Activated CD4-positive, alpha-beta T cell treated with anti-CD3 and anti-CD28 coated beads, Interleukin-10, Interleukin-2, amounts not matched to agents 100 ng/mL and 50 ng/mL, durations not matched to agents 16 hours and 8 hours (primary cell): ENCODE results near the gene CXCL3.
A peak's percentile ranks its signal among the peaks of the same experiment; 100 is the strongest.

Experiments used
- DNase-seq: peaks from one replicate; pipeline ENCODE4 v3.0.0-alpha.2; 2020

CXCL3 gene

DNA sequence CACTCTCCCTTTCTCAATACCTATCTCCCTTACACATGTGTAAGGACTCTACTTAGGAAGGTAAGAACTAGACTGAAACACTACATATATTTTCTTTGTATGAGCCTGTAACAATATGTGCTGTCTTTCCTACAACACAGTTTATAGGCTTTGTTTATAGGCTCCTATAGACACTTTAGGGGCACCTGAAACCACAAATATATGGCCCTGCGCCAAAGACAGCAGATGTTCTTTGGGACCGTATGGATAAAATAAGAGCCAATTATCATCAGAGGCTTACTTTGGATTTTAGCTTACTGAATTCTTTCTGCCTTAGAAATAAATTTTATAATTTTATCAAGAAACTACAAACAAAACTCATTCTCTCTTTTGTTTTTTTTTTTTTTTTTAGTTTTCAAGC is 16.6 kb upstream of the CXCL3 start:
- DNase-seq = no peak

DNA sequence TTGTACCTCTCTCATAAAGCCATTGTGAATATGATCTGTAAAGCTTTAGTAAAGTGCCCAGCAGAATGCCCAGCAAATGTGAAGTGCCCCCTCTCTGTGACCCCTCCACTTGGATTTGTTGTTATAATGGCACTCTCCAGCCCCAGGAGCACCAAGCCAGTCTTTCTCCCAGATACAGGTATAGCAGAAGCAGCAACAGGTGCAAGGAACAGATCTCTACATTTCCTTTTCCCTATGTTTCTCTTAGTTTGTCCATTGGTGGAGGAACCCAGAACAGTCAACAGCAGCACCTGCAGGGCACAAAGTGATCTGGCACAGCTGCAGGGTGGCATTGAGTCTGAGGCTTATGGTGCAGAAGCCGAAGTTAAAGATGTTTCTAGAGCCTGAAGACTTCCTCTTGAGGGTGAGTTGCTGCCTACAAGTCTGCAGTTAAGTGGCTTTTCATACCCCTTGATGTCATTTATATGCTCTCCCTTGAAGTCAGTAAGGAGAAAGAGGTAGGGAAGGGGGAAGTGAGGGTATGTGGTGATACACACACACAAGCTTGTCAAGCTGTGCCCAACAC is 16.1 kb upstream of the CXCL3 start:
- DNase-seq = no peak

DNA sequence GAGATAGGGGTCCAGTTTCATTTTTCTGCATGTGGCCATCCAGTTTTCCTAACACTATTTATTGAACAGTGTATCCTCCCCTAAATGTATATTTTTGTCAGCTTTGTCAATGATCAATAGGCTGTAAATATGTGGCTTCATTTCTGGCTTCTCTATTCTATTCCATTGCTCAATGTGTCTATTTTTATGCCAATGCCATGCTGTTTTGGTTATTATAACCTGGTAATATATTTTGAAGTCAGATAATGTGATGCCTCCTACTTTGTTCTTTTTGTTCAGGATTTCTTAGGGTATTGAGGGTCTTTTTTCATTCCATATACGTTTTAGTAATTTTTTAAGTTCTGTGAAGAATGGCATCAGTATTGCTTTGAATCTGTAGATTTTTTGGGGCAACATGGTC is 8.7 kb upstream of the CXCL3 start:
- no peak for DNase-seq

DNA sequence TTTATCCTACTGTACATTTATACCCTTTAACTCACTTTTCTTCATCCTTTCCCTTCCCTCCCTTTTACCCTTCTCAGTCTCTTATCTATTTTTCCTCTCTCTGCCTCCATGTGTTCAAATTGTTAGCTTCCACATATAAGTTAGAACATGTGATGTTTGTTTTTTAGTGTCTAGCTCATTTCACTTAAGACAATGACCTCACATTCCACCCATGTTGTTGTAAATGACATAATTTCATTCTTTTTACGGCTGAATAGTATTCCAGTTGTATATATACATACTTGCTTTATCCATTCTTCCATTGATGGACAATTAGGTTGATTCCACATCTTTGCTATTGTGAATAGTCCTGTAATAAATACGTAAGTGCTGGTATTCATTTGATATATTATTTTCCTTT is 7.3 kb upstream of the CXCL3 start:
- DNase-seq = no peak

DNA sequence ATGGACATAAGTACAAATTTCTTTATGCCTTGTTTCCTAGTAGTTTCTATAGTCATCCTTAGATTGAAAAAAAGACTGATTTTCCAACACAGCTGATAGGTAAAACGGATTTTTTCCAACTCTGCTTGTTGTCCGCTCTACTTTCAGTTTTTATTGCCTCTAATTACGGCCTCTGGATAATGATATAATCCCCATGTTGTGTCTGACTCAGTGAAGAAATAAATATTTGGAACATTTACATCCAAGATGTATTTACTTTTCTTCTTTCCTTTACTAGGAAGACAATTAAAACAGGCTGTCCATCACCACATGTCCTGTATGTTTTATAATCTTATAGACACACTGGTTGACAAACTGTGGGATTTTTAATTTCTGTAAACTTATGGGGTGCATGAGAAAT is 6.8 kb upstream of the CXCL3 start:
- DNase-seq = no peak

DNA sequence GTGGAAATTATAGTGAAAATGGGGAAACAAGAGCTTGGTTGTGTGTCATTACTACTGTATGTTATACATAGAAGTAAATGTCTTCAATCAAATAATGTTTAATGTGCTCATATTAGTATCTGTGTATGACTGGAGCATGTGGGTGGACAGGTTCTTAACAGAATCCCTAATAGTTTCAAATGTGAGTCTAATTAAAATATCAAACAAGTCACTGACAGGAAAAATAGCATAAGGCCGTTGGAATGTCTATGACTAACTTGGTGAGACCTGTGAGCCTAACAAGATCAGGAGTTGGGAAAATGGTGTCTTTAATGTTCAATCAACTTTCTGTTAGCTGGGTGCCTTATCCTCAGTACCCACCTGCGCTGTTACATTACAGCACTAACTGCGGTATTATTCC is 6.2 kb upstream of the CXCL3 start:
- DNase-seq = no peak

DNA sequence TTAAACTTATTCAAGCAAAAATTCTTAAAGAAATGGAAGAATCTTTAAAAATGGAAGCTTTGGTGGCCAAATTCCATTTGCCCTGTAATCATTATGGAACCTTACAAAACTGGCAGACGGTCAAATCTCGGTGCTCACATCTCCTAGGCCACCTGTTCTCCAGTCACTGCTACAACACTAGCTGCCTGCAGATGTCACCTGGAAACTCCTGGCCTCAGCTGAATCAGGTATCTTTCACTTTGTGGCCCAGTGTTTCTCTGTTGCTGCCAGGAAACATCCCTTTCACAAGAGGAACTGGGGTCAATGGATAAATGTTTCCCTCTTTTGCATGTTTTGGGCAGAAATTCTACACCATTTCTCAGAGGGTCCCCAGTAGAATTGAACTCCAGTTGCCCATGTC is 4.2 kb upstream of the CXCL3 start:
- no peak for DNase-seq

DNA sequence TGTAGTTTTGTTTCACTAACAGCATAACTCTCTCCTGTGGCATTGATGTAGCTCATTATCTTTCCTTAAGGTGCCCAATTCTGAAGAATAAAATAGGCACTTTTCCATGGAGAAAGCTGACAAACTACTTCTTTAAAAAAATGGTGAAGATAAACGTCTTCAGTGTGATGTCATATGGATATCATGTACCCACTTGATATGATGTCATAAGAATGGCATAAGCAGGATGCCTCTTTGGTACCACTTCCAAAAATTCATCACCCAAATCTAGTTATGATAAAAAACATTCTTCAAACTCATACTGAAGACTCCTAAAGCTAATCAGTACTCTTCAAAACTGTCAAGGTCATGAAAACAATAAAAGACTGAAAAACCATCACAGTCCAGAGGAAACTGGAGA is 2.9 kb upstream of the CXCL3 start:
- DNase-seq = no peak

DNA sequence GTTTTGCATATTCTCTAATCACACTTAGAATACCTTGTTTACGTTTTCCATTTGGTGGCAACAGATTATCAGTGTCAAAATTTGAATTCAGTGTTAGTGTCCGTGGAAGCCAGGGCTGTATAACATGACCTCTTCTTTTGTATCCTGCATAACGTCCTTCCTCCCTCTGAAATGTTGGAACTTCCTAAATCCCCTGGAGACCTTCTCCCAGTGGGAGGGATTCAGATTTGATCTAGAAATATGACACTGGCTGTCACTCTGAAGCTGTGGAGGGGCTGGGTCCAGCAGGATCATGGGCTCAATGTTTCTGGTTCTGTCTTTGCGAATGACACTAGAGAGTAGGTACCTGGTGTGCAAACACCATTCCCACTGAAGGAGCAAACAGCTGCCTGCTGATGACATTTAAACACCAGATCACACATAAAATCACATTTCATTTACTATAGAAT is 850 bp upstream of the CXCL3 start:
- no peak for DNase-seq

DNA sequence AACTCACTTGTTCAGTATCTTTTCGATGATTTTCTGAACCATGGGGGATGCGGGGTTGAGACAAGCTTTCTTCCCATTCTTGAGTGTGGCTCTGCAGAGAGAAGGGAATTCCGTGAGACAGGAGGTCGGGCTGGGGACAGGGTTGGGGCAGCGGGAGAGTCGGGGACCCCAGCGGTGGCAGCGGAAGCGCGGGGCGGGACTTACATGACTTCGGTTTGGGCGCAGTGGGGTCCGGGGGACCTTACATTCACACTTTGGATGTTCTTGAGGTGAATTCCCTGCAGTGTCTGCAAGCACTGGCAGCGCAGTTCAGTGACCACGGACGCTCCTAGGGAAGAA is 434 bp downstream of the CXCL3 start:
- DNase-seq = no peak

DNA sequence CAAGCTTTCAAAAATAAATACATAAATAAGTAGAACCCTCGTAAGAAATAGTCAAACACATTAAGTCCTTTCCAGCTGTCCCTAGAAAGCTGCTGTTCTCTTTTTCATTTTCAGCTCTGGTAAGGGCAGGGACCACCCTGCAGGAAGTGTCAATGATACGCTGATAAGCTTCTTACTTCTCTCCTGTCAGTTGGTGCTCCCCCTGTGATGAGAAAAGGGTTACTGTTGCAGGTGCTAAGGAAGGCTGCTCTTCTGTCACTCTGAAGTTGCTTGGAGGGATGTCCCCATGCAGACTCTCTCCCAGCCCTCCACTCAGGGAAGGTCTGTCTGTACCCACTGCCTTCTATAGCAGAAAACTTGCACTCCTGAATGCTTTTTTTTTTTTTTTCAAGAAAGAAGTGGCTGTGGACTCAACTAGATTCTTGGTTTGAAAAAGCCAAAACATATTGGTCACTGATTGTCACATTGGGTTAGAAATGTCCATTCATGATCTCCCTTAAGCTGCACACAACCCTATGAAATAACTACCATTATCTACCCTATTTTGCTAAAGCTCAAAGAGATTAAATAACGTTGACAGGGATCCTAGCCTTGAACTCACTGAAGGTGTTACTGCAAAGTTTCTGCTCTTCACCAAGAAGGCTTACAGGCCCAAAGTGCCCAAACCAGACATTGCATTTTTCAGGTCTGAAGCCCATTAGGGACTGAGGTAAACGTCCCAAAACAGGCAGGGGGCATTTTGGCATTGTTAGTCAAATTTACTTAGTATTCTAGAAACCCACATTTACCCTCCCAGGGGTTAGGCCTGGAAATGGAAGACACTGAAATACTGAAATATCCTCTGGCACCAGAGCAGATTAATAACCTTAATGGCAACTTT is 1.2 kb downstream of the CXCL3 start:
- no peak for DNase-seq

DNA sequence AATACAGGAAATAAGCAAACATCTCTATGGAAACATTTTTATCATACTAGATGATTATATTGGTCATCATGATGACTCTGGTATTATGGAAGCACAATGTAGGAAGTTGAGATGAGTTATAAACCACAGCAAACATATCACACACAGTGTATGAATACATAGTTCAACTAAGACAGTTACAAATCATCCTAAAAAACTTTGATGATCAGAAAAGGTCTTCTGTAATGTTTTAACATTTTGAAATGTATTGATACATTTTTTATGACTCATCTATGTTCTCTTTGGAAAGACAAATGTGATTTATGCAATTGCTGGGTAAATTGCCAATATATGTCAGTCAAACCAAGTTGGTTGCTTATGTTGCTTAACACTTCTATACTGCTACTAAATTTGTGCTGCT is 4.8 kb downstream of the CXCL3 start:
- no peak for DNase-seq

DNA sequence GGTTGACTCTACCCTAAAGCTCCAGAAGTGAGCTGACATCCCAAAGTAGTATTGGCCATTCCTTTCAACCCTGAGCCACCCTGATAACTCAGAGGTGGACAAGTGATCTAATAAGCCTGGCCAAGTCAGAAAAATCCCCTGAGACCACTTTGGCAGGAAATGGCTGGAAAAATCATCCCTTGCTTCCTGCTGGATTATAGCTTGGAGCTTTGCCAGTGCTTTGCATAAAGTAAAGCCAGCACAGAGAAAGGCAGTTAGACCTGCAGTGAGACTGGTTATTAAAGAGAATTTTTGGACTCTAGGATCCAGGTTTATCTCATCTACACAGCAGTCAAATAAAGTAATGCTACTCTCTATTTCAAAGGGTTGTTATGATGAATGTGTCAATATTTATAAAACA is 6.4 kb downstream of the CXCL3 start:
- no peak for DNase-seq

DNA sequence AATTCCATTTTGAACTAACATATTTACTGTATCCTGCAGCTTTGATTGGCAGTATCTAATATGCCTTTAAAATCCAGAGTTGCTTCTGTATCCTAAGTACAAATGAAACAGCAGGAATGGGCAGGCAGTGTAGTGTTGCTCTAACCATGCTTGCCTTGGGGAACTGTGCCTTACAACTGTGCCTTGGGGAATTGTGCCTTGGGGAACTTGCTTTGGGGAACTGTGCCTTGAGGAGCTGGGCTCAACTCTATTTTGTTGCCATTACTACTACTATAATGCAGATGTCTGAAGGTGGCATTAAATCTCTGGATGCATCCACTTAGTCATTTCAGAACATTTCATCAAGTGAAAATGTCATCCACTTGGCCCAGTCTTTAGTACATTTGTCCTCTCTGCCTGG is 6.9 kb downstream of the CXCL3 start:
- no peak for DNase-seq

DNA sequence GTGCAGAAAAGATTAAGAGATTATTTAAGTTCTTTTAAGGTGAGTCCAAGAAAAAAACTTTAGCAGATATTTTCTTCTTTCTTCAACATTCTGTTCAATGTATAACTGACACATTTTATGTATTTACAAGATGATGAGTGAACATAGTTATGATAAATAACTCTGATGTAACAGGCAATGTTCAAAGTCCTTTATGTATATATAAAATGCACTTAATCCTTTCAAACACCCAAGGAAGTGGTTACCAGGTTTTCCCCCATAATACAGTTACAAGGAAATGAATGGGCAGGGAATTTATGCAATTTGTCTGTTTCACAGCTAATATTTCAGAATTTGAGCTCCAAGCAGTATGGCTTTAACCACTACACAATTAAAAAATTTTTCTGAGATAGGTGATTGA is 8.2 kb downstream of the CXCL3 start:
- no peak for DNase-seq

DNA sequence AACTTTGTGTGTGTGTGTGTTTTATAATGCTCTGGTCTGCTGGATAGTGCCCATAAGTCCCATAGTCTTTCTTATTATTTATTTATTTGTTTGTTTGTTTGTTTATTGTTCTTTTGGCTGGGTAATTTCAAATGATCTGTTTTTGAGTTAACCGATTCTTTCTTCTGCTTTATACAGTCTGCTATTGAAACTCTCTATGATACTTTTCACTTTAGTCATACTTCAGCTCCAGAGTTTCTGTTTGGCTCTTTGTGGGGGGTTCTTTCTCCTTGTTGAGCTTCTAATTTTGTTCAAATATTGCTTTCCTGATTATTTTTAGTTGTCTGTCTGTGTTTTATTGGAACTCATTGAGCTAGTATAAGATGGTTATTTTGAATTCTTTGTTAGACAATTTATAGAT is 10.0 kb downstream of the CXCL3 start:
- DNase-seq = no peak

DNA sequence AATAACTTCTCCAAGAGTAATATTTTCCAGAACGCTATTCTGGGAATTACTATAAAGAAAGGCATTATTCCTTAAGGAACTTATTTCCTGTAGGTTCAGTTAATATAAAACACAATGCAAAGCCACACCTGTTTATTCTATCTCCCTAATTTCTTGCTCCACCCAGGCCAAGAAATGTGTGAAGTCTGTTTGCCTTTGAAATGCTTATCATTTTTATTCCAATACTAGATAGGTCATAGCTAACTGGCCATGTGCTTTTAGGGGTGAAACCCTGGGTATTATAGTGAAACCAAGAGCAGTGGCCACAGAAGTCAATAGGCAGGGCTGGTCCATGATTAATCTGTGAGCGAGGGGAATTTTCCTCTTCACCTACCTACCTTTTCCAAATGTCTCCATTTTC is 14.8 kb downstream of the CXCL3 start:
- DNase-seq = no peak

DNA sequence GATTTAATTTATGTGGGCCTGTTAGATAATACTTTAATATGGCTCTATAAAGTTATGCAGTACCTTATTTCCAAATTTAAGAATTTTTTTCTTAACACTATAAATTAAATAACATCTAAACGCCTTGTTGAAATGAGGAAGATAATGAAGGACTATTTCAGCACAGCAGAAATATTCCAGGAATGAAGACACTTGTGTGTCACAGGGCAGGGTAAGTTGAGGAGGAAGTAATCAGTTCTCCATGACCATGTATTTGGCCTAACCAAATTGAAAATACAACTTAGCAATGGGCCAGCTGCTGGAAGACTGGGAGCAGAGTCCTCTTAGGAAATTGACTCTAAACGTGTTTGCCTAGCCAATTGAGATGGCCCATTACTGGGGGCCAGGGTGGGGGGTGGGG is 16.9 kb downstream of the CXCL3 start:
- no peak for DNase-seq

DNA sequence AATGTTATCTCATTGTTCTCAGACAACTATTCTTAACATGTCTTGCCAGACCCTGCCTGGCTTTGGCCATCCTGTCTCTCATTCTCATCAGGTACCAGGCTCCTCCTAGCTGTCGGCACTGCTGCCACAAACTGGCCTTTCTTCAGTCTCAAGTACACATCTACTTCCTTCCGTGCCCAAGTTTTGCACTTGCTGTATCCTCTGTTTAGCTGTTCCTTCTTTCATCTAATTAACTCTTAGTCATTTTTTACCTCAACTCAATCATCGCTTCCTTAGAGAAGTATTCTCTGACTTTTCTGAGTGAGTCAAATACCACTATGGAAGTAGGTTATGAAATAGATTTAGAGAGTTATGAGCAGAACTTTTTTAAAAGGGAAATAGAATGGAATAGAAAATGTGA is 19.7 kb downstream of the CXCL3 start:
- DNase-seq = peak; percentile 56

DNA sequence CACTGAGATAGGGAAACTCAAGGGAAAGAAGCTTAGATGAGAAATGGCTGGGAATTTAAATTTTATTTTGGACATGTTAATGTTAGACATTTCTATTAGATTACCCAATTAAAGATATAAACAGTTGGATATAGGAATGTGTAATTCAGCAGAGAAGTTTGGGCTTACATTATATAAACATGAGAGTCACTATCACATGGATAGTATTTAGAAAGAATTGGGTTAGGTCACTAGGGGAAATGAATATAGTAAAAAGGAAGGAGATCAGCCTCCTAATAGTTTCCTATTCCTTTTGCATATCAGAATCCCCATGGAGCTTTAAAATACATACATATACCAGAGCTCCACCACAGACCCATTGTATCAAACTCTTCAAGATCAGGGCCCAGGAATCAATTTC is 20.4 kb downstream of the CXCL3 start:
- no peak for DNase-seq

DNA sequence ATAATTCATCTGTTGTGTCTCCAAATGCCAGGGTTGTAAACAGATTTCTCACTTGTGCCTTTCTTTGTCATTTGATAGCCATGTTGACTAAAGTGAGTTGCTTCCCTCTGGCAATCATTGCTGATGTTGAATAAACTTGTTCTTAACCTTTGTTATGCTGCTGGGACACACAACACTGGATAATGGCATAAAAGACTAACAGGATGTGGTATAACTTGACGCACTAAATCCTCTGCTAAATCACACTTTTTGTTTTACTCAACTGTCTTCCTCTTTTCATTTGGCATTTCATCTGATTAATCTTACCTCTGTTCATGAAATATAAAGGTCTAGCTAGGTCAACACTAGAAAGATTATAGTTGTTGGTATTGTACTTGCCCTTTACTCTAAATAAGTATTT is 22.4 kb downstream of the CXCL3 start:
- peak; percentile 61 for DNase-seq

DNA sequence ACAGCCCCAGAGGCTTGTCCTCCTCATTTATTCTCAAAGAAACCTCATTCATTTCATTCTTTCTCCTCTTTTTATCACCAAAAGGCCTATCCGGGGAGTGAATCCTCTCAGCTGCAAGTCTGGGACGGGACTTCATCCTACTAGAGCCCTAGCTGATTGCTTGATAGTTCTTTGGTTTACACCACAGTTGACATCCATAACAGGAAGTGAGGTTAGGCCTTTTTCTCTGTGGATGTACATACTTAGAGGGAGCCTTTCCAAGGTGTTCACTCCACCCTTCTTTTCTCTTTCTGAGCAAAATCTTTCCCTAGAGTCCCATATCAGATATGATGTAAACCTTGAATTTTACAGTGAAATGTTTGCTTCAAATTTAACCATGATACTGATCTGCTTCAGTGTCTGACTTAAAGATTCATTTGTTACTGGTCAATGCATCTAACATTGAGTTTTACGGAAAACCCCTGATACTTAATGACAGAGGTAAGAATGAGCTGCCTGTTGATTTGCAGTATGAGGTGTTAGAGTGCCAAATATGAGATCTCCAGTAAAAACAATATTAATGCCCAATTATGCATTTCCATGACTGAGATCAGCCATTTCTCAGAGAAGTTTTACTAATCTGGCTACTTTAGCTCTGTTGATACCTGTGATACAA is 23.2 kb downstream of the CXCL3 start:
- DNase-seq = no peak

DNA sequence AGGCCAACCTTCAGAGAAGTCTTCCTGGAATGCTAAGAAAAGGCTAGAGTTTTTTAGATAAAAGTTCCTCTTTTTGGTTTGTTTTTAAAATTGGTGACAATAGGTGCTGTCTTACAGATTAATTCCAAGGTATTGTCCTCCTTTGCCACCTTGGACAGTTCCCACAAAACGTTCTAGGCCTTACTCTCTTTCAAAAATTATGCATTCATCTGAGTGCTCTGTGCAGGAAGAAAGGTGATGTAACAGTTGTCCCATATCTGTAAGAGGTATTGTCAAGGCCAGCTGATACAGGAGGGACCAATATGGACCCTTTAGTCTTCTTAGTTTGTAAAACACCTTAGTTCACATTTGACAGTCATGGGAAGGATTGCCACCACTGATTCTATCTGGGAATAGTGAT is 24.2 kb downstream of the CXCL3 start:
- DNase-seq = no peak

DNA sequence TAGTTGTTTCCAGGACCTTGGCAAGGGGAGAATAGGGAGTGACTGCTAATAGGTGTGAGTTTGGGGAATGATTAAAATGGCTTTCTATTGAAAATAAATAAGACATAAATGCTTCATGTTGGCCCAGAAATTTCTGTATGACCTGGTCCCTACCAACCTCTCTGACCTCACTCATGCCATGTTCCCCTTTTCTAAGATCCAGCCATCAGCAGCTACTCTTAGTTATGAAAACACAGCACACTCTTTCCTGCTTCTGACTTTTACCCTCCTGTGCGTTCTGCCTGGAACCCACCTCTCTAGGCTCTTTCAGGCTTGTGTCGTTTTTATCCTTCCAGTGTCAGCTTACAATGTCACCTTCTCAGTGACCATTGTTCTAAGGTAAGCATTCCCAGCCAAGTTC is 25.2 kb downstream of the CXCL3 start:
- DNase-seq = no peak

DNA sequence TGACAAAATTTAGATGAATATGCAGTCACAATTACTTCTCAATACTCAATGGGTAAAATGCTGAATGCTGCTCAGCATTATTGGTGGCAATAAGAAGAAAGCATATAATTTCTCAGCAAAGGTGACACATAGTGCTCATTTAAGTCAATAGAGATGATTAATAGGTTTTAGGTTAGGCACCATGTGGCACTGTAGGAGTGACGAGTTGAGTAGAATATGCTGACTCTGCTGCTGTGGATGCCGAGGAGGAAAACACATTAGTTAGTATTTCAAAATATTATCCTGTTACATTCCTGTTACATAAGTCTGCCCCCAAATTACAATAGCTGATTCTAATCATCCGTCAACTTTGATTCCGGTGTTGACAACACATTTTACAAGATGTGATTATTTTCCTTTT is 26.4 kb downstream of the CXCL3 start:
- no peak for DNase-seq
